IMR-90 (cell line): Measurements from ENCODE around the gene CDC42EP3. TPM values are rescaled to one million over a fixed set of nuclear protein-coding genes. Genes with fewer than 3 reads are reported as not detected.

Experiments used
- ATAC-seq: fragments of 200-7000 bp; cut with Tn5 transposase; 2 replicates; pipeline ENCODE4 v1.9.1; 2020; ENCODE audit warnings: low read depth, mild to moderate bottlenecking, moderate library complexity
- BruUV-seq: library from RNA; stranded (reverse); fragments of 400-500 nt; replicated peaks from 2 replicates; lab custom pipeline; 2021; lab: Mats Ljungman, UMichigan
- CTCF ChIA-PET: fragments of 300-600 bp; formaldehyde crosslinking; extraction: SDS; loops from one replicate; lab custom pipeline; 2021; ENCODE audit warnings: antibody characterized with exemption; lab: Yijun Ruan, JAX
- POLR2A ChIA-PET: fragments of 300-600 bp; sonication (Branson Sonifier 250); formaldehyde crosslinking; loops from one replicate; lab custom pipeline; 2022; ENCODE audit warnings: antibody characterized with exemption; ENCODE audit not compliant: unreplicated experiment; lab: Charles Lee
- DNase-seq: peaks from one replicate; pipeline ENCODE4 v3.0.0; 2013
- H2AFZ ChIP-seq: replicated peaks from 2 replicates; pipeline ENCODE3; 2013; ENCODE audit warnings: low read length, mild to moderate bottlenecking; ENCODE audit not compliant: poor library complexity
- H2AK5ac ChIP-seq: 2 replicates; pipeline ENCODE4 v1.6.1; 2013; ENCODE audit warnings: low read depth, low read length, inconsistent platforms
- H2AK9ac ChIP-seq: replicated peaks from 2 replicates; pipeline ENCODE3; 2013; ENCODE audit warnings: mild to moderate bottlenecking, low read depth, low read length, moderate library complexity; ENCODE audit not compliant: poor library complexity
- H2BK120ac ChIP-seq: 2 replicates; pipeline ENCODE4 v1.6.1; 2013; ENCODE audit warnings: low read depth, low read length, inconsistent platforms
- H2BK15ac ChIP-seq: 3 replicates; pipeline ENCODE4 v1.6.1; 2013; ENCODE audit warnings: low read depth, low read length, inconsistent platforms
- H2BK20ac ChIP-seq: 2 replicates; pipeline ENCODE4 v1.6.1; 2013; ENCODE audit warnings: low read depth, mild to moderate bottlenecking, inconsistent platforms, low read length, moderate library complexity
- H2BK5ac ChIP-seq: 2 replicates; pipeline ENCODE4 v1.6.1; 2013; ENCODE audit warnings: mild to moderate bottlenecking, low read depth, low read length, inconsistent platforms; ENCODE audit not compliant: poor library complexity, severe bottlenecking
- H3K14ac ChIP-seq: replicated peaks from 2 replicates; pipeline ENCODE4 v1.6.1; 2013; ENCODE audit warnings: low read depth, low read length, inconsistent platforms
- H3K18ac ChIP-seq: 2 replicates; pipeline ENCODE4 v1.6.1; 2013; ENCODE audit warnings: low read depth, low read length, control low read depth
- H3K23ac ChIP-seq: 2 replicates; pipeline ENCODE4 v1.6.1; 2013; ENCODE audit warnings: low read depth, low read length, inconsistent platforms
- H3K27ac ChIP-seq: 2 replicates; pipeline ENCODE4 v1.5.1; 2013; ENCODE audit warnings: mild to moderate bottlenecking, control low read depth, low read length; ENCODE audit not compliant: insufficient read depth
- H3K27me3 ChIP-seq: 2 replicates; pipeline ENCODE4 v1.6.1; 2013; ENCODE audit warnings: low read length; ENCODE audit not compliant: control insufficient read depth, insufficient read depth
- H3K36me3 ChIP-seq: 2 replicates; pipeline ENCODE4 v1.6.1; 2013; ENCODE audit warnings: low read length, mixed read lengths; ENCODE audit not compliant: control insufficient read depth, insufficient read depth
- H3K4ac ChIP-seq: 2 replicates; pipeline ENCODE4 v1.6.1; 2013; ENCODE audit warnings: low read depth, low read length, inconsistent platforms
- H3K4me1 ChIP-seq: 2 replicates; pipeline ENCODE4 v1.6.1; 2013; ENCODE audit warnings: low read length, mixed read lengths; ENCODE audit not compliant: control insufficient read depth, insufficient read depth
- H3K4me2 ChIP-seq: 2 replicates; pipeline ENCODE4 v1.6.1; 2013; ENCODE audit warnings: low read depth, mild to moderate bottlenecking, control low read depth, low read length, moderate library complexity
- H3K4me3 ChIP-seq: 2 replicates; pipeline ENCODE4 v1.5.1; 2013; ENCODE audit warnings: low read depth, mild to moderate bottlenecking, control low read depth, low read length, moderate library complexity; ENCODE audit not compliant: insufficient read depth
- H3K56ac ChIP-seq: 2 replicates; pipeline ENCODE4 v1.6.1; 2013; ENCODE audit warnings: low read length, inconsistent platforms; ENCODE audit not compliant: insufficient read depth; ENCODE audit errors: extremely low read depth
- H3K79me1 ChIP-seq, 2 experiments: 2 replicates each; pipeline ENCODE4 v1.6.1; 2013; ENCODE audit warnings: low read length in 2 of 2, inconsistent platforms in 1 of 2, low read depth in 1 of 2
- H3K9ac ChIP-seq: 2 replicates; pipeline ENCODE4 v1.6.1; 2013; ENCODE audit warnings: low read depth, low read length, control low read depth
- H3K9me1 ChIP-seq: 2 replicates; pipeline ENCODE4 v1.6.1; 2013; ENCODE audit warnings: low read length, inconsistent platforms; ENCODE audit not compliant: insufficient read depth
- H3K9me3 ChIP-seq: 2 replicates; pipeline ENCODE4 v1.6.1; 2013; ENCODE audit warnings: low read length; ENCODE audit not compliant: control insufficient read depth, insufficient read depth
- H4K20me1 ChIP-seq: 2 replicates; pipeline ENCODE4 v1.6.1; 2013; ENCODE audit warnings: low read length, inconsistent platforms; ENCODE audit not compliant: insufficient read depth
- H4K5ac ChIP-seq: 2 replicates; pipeline ENCODE4 v1.6.1; 2013; ENCODE audit warnings: mild to moderate bottlenecking, low read depth, low read length, control low read depth
- H4K8ac ChIP-seq, 2 experiments: 2 replicates each; pipeline ENCODE4 v1.6.1; 2013; ENCODE audit warnings: low read depth in 2 of 2, low read length in 2 of 2, control low read depth in 1 of 2, inconsistent platforms in 1 of 2
- H4K91ac ChIP-seq: 2 replicates; pipeline ENCODE4 v1.6.1; 2013; ENCODE audit warnings: low read depth, low read length, inconsistent platforms; ENCODE audit not compliant: insufficient read depth
- BHLHE40 ChIP-seq: fragments of 150-350 bp; IDR thresholded peaks from 2 replicates; pipeline ENCODE4 v1.6.1; 2016; ENCODE audit warnings: mild to moderate bottlenecking, low read depth, low read length
- CEBPB ChIP-seq: IDR thresholded peaks from 2 replicates; pipeline ENCODE4 v1.6.1; 2012; ENCODE audit warnings: low read depth, low read length, improper control_type of control experiment
- MAFK ChIP-seq: IDR thresholded peaks from 2 replicates; pipeline ENCODE4 v1.6.1; 2012; ENCODE audit warnings: low read depth, low read length, improper control_type of control experiment
- MAZ ChIP-seq: IDR thresholded peaks from 2 replicates; pipeline ENCODE4 v1.6.1; 2012; ENCODE audit warnings: low read depth, mild to moderate bottlenecking, low read length, improper control_type of control experiment, moderate library complexity, borderline replicate concordance
- NFE2L2 ChIP-seq: fragments of 150-350 bp; IDR thresholded peaks from 2 replicates; pipeline ENCODE4 v1.6.1; 2016; ENCODE audit warnings: low read depth, mild to moderate bottlenecking, low read length
- POLR2A ChIP-seq: IDR thresholded peaks from 2 replicates; pipeline ENCODE4 v1.6.1; 2012; ENCODE audit warnings: mild to moderate bottlenecking, low read depth, low read length
- RFX5 ChIP-seq: IDR thresholded peaks from 2 replicates; pipeline ENCODE4 v1.8.0; 2012; ENCODE audit warnings: low read depth, mild to moderate bottlenecking, low read length, moderate library complexity
- SMC3 ChIP-seq: fragments of 150-350 bp; IDR thresholded peaks from 2 replicates; pipeline ENCODE4 v1.6.1; 2016; ENCODE audit warnings: low read depth, mild to moderate bottlenecking, antibody characterized with exemption, low read length, moderate library complexity
- WGBS, 2 experiments: methylation state at CpG; one replicate each; pipeline versions ENCODE4 v1.1.5 to v1.1.7; 2013; ENCODE audit warnings: missing lambda C conversion rate in 2 of 2; ENCODE audit not compliant: insufficient read length in 1 of 2; ENCODE audit errors: extremely low coverage in 2 of 2; 5-methylcytosine and 5-hydroxymethylcytosine counted together
- dilution Hi-C: fragments of 300-500 bp; cut with HindIII; formaldehyde crosslinking; loops from one replicate; pipeline ENCODE4 v1.14.3; 2018; ENCODE audit warnings: low sequenced_read_pairs; ENCODE audit not compliant: unreplicated experiment
- in situ Hi-C: fragments of 300-500 bp; cut with MboI; formaldehyde crosslinking; loops from 3 replicates; pipeline ENCODE4 v1.14.3; 2019; ENCODE audit warnings: low sequenced_read_pairs, inconsistent platforms, mixed read lengths
- intact Hi-C: fragments of 100-400 bp; cut with micrococcal nuclease; formaldehyde crosslinking; loops from 2 replicates; pipeline ENCODE4 v1.10.0; 2022
- polyA plus RNA-seq, 3 experiments: library from polyadenylated mRNA; depleted of rRNA; stranded (reverse); fragments of >200 nt; gene quantifications; 2 replicates each; pipeline ENCODE4 v1.2.3, GENCODE V29; 2012; ENCODE audit warnings: low replicate concordance in 1 of 3
- total RNA-seq: library from RNA; depleted of rRNA; stranded (reverse); fragments of >200 nt; gene quantifications from 2 replicates; pipeline ENCODE4 v1.2.3, GENCODE V29; 2012

CDC42EP3 gene
- total and polyA plus RNA-seq, 2 of the 4 experiments (the other 2 are of a cell fraction), result 167 to 193 TPM

DNA sequence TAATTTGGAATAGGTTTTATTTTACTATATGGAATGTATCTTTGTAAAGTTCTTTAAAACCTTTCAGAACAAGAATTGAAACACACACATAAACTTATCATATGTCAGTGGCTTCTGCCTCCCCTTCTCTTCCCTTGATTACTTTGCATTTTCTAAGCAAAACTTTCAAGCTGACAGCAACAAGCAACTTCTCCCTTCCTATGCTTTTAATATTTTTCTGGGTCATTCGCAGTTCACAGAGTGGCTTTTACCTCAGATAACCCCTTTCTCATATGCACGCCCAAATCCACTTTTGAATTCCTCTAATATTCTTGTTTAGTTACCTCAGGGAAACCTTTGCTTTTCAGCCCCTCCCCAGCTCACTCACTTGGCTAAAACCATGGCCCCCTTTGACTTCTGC is 36.7 kb upstream of the CDC42EP3 start:
- peaks cover 0 to 12% of the 10 kb centered on the region in 2 experiments; a peak in 2 of 4 replicates for H3K79me1 ChIP-seq
- peak overlapping the region; percentile 76 for H4K91ac ChIP-seq
- no peak overlapping the region for H3K4me2 ChIP-seq
- H3K4me3 ChIP-seq, result no peak overlapping the region
- in situ Hi-C loops, result no loop called here
- H2BK15ac ChIP-seq, result peak overlapping the region; percentile 100
- ATAC-seq (no peak), DNase-seq (no peak)
- H2BK120ac ChIP-seq, result peak overlapping the region; percentile 83
- peak overlapping the region; percentile 71; the same call in 1 of the 2 replicates for H3K14ac ChIP-seq
- H3K4me1 ChIP-seq, result peaks cover 14% of the 10 kb centered on the region
- no peak overlapping the region for H3K9ac ChIP-seq
- peak overlapping the region; percentile 87; the same call in 1 of the 2 replicates for H2AK5ac ChIP-seq
- ChIA-PET CTCF (interaction anchor here (1.0 kb wide), 1 partner anchor 10 kb away, joined by 3 read pairs; no protein-coding TSS in a partner anchor), POLR2A (interaction anchor here (0.6 kb wide), 1 partner anchor 15 kb away, joined by 4 read pairs; no protein-coding TSS in a partner anchor)
- H3K27ac ChIP-seq, result no peak overlapping the region
- no TSS peak for BruUV-seq
- no peaks in the 10 kb centered on the region for H3K36me3 ChIP-seq
- H3K23ac ChIP-seq, result no peak overlapping the region; the same call in 1 of the 2 replicates
- no peak overlapping the region for H2AK9ac ChIP-seq
- no peaks in the 10 kb centered on the region for H3K27me3 ChIP-seq
- H2AFZ ChIP-seq, result no peak overlapping the region
- peak overlapping the region; percentile 82 for H3K4ac ChIP-seq
- dilution Hi-C loops, result no loop called here
- no peaks in the 10 kb centered on the region for H3K9me3 ChIP-seq
- peak overlapping the region; percentile 60 for H3K18ac ChIP-seq
- H4K20me1 ChIP-seq, result no peaks in the 10 kb centered on the region
- no CpG with 5 or more reads among the region's 2 CpGs for WGBS, 2 experiments
- peak overlapping the region in 1 of 2 experiments; percentile 14; a peak in 1 of 4 replicates for H4K8ac ChIP-seq
- H3K9me1 ChIP-seq, result peaks cover 13% of the 10 kb centered on the region
- H2BK20ac ChIP-seq, result peak overlapping the region; percentile 81; the same call in 1 of the 2 replicates
- peak overlapping the region; percentile 5; the same call in 1 of the 2 replicates for H4K5ac ChIP-seq
- intact Hi-C loops, result no loop called here
- no peak overlapping the region for H3K56ac ChIP-seq
- H2BK5ac ChIP-seq, result no peak overlapping the region
- TF ChIP-seq BHLHE40, result no peak
- no peak for TF ChIP-seq CEBPB
- no peak for TF ChIP-seq NFE2L2
- no peak for TF ChIP-seq RFX5
- no peak for TF ChIP-seq SMC3
- TF ChIP-seq POLR2A, result no peak
- no peak for TF ChIP-seq MAZ
- TF ChIP-seq MAFK, result no peak
